HEK293 (cell line): ENCODE results near the gene VAV3.

Experiments used
- MYNN ChIP-seq: fragments of 450-650 bp; formaldehyde crosslinking; IDR thresholded peaks from 2 replicates; pipeline ENCODE4 v1.5.1; 2016; ENCODE audit warnings: missing biosample characterization, missing genetic modification characterization, borderline replicate concordance
- MZF1 ChIP-seq: fragments of 450-650 bp; formaldehyde crosslinking; IDR thresholded peaks from 2 replicates; pipeline ENCODE4 v1.5.1; 2017; ENCODE audit warnings: missing biosample characterization, missing genetic modification characterization, borderline replicate concordance
- OSR2 ChIP-seq: fragments of 450-650 bp; formaldehyde crosslinking; IDR thresholded peaks from 2 replicates; pipeline ENCODE4 v1.5.1; 2016; ENCODE audit warnings: missing biosample characterization, missing genetic modification characterization
- SP3 ChIP-seq: fragments of 450-650 bp; formaldehyde crosslinking; IDR thresholded peaks from 2 replicates; pipeline ENCODE4 v1.5.1; 2016; ENCODE audit warnings: missing biosample characterization, missing genetic modification characterization
- WT1 ChIP-seq: fragments of 450-650 bp; formaldehyde crosslinking; IDR thresholded peaks from 2 replicates; pipeline ENCODE4 v1.5.1; 2016; ENCODE audit warnings: missing biosample characterization, missing genetic modification characterization
- ZBTB21 ChIP-seq: fragments of 450-650 bp; formaldehyde crosslinking; IDR thresholded peaks from 2 replicates; pipeline ENCODE4 v1.5.1; 2017; ENCODE audit warnings: missing biosample characterization, missing genetic modification characterization
- ZFHX2 ChIP-seq: fragments of 450-650 bp; formaldehyde crosslinking; conservative IDR thresholded peaks from 2 replicates; pipeline ENCODE4 v1.5.1; 2016; ENCODE audit warnings: missing biosample characterization, missing genetic modification characterization
- ZNF175 ChIP-seq: fragments of 450-650 bp; formaldehyde crosslinking; IDR thresholded peaks from 2 replicates; pipeline ENCODE4 v1.5.1; 2016; ENCODE audit warnings: missing biosample characterization, missing genetic modification characterization
- ZNF202 ChIP-seq: fragments of 450-650 bp; formaldehyde crosslinking; IDR thresholded peaks from 2 replicates; pipeline ENCODE4 v1.5.1; 2016; ENCODE audit warnings: missing biosample characterization, missing genetic modification characterization, borderline replicate concordance
- ZNF214 ChIP-seq: fragments of 450-650 bp; formaldehyde crosslinking; IDR thresholded peaks from 2 replicates; pipeline ENCODE4 v1.5.1; 2017; ENCODE audit warnings: missing biosample characterization, mild to moderate bottlenecking, missing genetic modification characterization, borderline replicate concordance
- ZNF221 ChIP-seq: fragments of 450-650 bp; formaldehyde crosslinking; IDR thresholded peaks from 2 replicates; pipeline ENCODE4 v1.5.1; 2017; ENCODE audit warnings: missing biosample characterization, missing genetic modification characterization, borderline replicate concordance
- ZNF24 ChIP-seq: fragments of 450-650 bp; formaldehyde crosslinking; IDR thresholded peaks from 2 replicates; pipeline ENCODE4 v1.5.1; 2016; ENCODE audit warnings: missing biosample characterization, missing genetic modification characterization
- ZNF311 ChIP-seq: fragments of 450-650 bp; formaldehyde crosslinking; IDR thresholded peaks from 2 replicates; pipeline ENCODE4 v1.5.1; 2017; ENCODE audit warnings: missing biosample characterization, missing genetic modification characterization, borderline replicate concordance
- ZNF341 ChIP-seq: fragments of 450-650 bp; formaldehyde crosslinking; IDR thresholded peaks from 2 replicates; pipeline ENCODE4; 2016; ENCODE audit warnings: low read depth, missing biosample characterization, missing genetic modification characterization
- ZNF354C ChIP-seq: fragments of 450-650 bp; formaldehyde crosslinking; IDR thresholded peaks from 2 replicates; pipeline ENCODE4 v1.5.1; 2016; ENCODE audit warnings: missing biosample characterization, missing genetic modification characterization, low read depth, borderline replicate concordance
- ZNF362 ChIP-seq: fragments of 450-650 bp; formaldehyde crosslinking; IDR thresholded peaks from 2 replicates; pipeline ENCODE4 v1.5.1; 2016; ENCODE audit warnings: missing biosample characterization, missing genetic modification characterization
- ZNF394 ChIP-seq: fragments of 450-650 bp; formaldehyde crosslinking; IDR thresholded peaks from 2 replicates; pipeline ENCODE4 v1.5.1; 2016; ENCODE audit warnings: missing biosample characterization, missing genetic modification characterization, mild to moderate bottlenecking, moderate library complexity, borderline replicate concordance
- ZNF529 ChIP-seq: fragments of 450-650 bp; formaldehyde crosslinking; IDR thresholded peaks from 2 replicates; pipeline ENCODE4 v1.5.1; 2017; ENCODE audit warnings: missing genetic modification characterization, missing biosample characterization; ENCODE audit not compliant: insufficient replicate concordance
- ZNF621 ChIP-seq: fragments of 450-650 bp; formaldehyde crosslinking; IDR thresholded peaks from 2 replicates; pipeline ENCODE4 v1.5.1; 2017; ENCODE audit warnings: missing biosample characterization, missing genetic modification characterization
- ZNF660 ChIP-seq: fragments of 450-650 bp; IDR thresholded peaks from 2 replicates; pipeline ENCODE4 v1.5.1; 2018; ENCODE audit warnings: missing biosample characterization, mild to moderate bottlenecking, missing genetic modification characterization
- ZNF768 ChIP-seq: fragments of 450-650 bp; formaldehyde crosslinking; IDR thresholded peaks from 2 replicates; pipeline ENCODE4 v1.5.1; 2018; ENCODE audit warnings: missing biosample characterization, mild to moderate bottlenecking, missing genetic modification characterization
- ZNF785 ChIP-seq: fragments of 450-650 bp; formaldehyde crosslinking; IDR thresholded peaks from 2 replicates; pipeline ENCODE4 v1.5.1; 2016; ENCODE audit warnings: missing biosample characterization, missing genetic modification characterization
- ZNF843 ChIP-seq: fragments of 450-650 bp; formaldehyde crosslinking; IDR thresholded peaks from 2 replicates; pipeline ENCODE4 v1.5.1; 2016; ENCODE audit warnings: missing biosample characterization, missing genetic modification characterization
- ZSCAN16 ChIP-seq: fragments of 450-650 bp; formaldehyde crosslinking; IDR thresholded peaks from 2 replicates; pipeline ENCODE4 v1.5.1; 2016; ENCODE audit warnings: missing biosample characterization, missing genetic modification characterization
- ZSCAN23 ChIP-seq: fragments of 450-650 bp; formaldehyde crosslinking; IDR thresholded peaks from 2 replicates; pipeline ENCODE4 v1.5.1; 2016; ENCODE audit warnings: missing biosample characterization, missing genetic modification characterization
- TF ChIP-seq, protein P1 (sequence below): fragments of 450-650 bp; formaldehyde crosslinking; IDR thresholded peaks from 2 replicates; pipeline ENCODE4 v1.5.1; 2016; ENCODE audit warnings: missing biosample characterization, missing genetic modification characterization
- TF ChIP-seq, protein P2 (sequence below): fragments of 450-650 bp; formaldehyde crosslinking; IDR thresholded peaks from 2 replicates; pipeline ENCODE4 v1.5.0; 2017; ENCODE audit warnings: missing biosample characterization, missing genetic modification characterization, borderline replicate concordance
- TF ChIP-seq, protein P3 (sequence below): fragments of 450-650 bp; formaldehyde crosslinking; IDR thresholded peaks from 2 replicates; pipeline ENCODE4 v1.5.1; 2017; ENCODE audit warnings: missing biosample characterization, missing genetic modification characterization
- TF ChIP-seq, protein P4 (sequence below): fragments of 450-650 bp; formaldehyde crosslinking; IDR thresholded peaks from 2 replicates; pipeline ENCODE4 v1.5.1; 2016; ENCODE audit warnings: missing biosample characterization, missing genetic modification characterization
- TF ChIP-seq, protein P5 (sequence below): fragments of 450-650 bp; formaldehyde crosslinking; IDR thresholded peaks from 2 replicates; pipeline ENCODE4 v1.5.1; 2017; ENCODE audit warnings: missing biosample characterization, mild to moderate bottlenecking, missing genetic modification characterization, moderate library complexity

VAV3 gene

GRCh38 chr1:107877092-107877491, 87.9 kb downstream of the VAV3 start (continued):
- TF ChIP-seq, protein P1, sequence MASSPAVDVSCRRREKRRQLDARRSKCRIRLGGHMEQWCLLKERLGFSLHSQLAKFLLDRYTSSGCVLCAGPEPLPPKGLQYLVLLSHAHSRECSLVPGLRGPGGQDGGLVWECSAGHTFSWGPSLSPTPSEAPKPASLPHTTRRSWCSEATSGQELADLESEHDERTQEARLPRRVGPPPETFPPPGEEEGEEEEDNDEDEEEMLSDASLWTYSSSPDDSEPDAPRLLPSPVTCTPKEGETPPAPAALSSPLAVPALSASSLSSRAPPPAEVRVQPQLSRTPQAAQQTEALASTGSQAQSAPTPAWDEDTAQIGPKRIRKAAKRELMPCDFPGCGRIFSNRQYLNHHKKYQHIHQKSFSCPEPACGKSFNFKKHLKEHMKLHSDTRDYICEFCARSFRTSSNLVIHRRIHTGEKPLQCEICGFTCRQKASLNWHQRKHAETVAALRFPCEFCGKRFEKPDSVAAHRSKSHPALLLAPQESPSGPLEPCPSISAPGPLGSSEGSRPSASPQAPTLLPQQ (tag by site-specific recombination) = peak; percentile 36; the same call in 1 of the 2 replicates
- no peak for TF ChIP-seq ZNF221 (tag by site-specific recombination)
- no peak for TF ChIP-seq ZNF354C (tag by site-specific recombination)
- no peak for TF ChIP-seq ZNF529 (tag by site-specific recombination)
- no peak for TF ChIP-seq ZNF768 (tag by site-specific recombination)
- no peak for TF ChIP-seq ZNF175 (tag by site-specific recombination)
- TF ChIP-seq, protein P2, sequence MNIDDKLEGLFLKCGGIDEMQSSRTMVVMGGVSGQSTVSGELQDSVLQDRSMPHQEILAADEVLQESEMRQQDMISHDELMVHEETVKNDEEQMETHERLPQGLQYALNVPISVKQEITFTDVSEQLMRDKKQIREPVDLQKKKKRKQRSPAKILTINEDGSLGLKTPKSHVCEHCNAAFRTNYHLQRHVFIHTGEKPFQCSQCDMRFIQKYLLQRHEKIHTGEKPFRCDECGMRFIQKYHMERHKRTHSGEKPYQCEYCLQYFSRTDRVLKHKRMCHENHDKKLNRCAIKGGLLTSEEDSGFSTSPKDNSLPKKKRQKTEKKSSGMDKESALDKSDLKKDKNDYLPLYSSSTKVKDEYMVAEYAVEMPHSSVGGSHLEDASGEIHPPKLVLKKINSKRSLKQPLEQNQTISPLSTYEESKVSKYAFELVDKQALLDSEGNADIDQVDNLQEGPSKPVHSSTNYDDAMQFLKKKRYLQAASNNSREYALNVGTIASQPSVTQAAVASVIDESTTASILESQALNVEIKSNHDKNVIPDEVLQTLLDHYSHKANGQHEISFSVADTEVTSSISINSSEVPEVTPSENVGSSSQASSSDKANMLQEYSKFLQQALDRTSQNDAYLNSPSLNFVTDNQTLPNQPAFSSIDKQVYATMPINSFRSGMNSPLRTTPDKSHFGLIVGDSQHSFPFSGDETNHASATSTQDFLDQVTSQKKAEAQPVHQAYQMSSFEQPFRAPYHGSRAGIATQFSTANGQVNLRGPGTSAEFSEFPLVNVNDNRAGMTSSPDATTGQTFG (tag by site-specific recombination) = no peak
- TF ChIP-seq ZBTB21 (tag by site-specific recombination) = peak; percentile 50
- peak; percentile 27; the same call in 1 of the 2 replicates for TF ChIP-seq SP3 (tag by site-specific recombination)
- TF ChIP-seq, protein P3, sequence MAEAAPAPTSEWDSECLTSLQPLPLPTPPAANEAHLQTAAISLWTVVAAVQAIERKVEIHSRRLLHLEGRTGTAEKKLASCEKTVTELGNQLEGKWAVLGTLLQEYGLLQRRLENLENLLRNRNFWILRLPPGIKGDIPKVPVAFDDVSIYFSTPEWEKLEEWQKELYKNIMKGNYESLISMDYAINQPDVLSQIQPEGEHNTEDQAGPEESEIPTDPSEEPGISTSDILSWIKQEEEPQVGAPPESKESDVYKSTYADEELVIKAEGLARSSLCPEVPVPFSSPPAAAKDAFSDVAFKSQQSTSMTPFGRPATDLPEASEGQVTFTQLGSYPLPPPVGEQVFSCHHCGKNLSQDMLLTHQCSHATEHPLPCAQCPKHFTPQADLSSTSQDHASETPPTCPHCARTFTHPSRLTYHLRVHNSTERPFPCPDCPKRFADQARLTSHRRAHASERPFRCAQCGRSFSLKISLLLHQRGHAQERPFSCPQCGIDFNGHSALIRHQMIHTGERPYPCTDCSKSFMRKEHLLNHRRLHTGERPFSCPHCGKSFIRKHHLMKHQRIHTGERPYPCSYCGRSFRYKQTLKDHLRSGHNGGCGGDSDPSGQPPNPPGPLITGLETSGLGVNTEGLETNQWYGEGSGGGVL (tag by site-specific recombination) = 0 out of 2 replicates have a peak, but pooled peaks have one; percentile 10
- no peak for TF ChIP-seq ZFHX2 (tag by site-specific recombination)
- TF ChIP-seq ZSCAN23 (tag by site-specific recombination) = peak; percentile 54; the same call in 1 of the 2 replicates
- TF ChIP-seq WT1 = no peak
- 0 out of 2 replicates have a peak, but pooled peaks have one; percentile 32 for TF ChIP-seq MZF1 (tag by site-specific recombination)
- no peak for TF ChIP-seq ZSCAN16 (tag by site-specific recombination)
- no peak for TF ChIP-seq ZNF202 (tag by site-specific recombination)
- TF ChIP-seq ZNF785 = no peak
- no peak for TF ChIP-seq ZNF311 (tag by site-specific recombination)
- no peak for TF ChIP-seq ZNF341 (tag by site-specific recombination)
- peak; percentile 74 for TF ChIP-seq OSR2 (tag by site-specific recombination)
- TF ChIP-seq, protein P4, sequence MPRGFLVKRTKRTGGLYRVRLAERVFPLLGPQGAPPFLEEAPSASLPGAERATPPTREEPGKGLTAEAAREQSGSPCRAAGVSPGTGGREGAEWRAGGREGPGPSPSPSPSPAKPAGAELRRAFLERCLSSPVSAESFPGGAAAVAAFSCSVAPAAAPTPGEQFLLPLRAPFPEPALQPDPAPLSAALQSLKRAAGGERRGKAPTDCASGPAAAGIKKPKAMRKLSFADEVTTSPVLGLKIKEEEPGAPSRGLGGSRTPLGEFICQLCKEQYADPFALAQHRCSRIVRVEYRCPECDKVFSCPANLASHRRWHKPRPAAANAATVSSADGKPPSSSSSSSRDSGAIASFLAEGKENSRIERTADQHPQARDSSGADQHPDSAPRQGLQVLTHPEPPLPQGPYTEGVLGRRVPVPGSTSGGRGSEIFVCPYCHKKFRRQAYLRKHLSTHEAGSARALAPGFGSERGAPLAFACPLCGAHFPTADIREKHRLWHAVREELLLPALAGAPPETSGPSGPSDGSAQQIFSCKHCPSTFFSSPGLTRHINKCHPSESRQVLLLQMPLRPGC (tag by site-specific recombination) = peak; percentile 92
- TF ChIP-seq ZNF362 (tag by site-specific recombination) = no peak
- no peak for TF ChIP-seq ZNF214 (tag by site-specific recombination)
- peak; percentile 64 for TF ChIP-seq ZNF843 (tag by site-specific recombination)
- TF ChIP-seq ZNF621 = no peak
- TF ChIP-seq ZNF660 (tag by site-specific recombination) = no peak
- TF ChIP-seq MYNN (tag by site-specific recombination) = peak; percentile 87
- peak; percentile 79; the same call in 1 of the 2 replicates for TF ChIP-seq ZNF24 (tag by site-specific recombination)
- TF ChIP-seq ZNF394 = peak; percentile 59
- TF ChIP-seq, protein P5, sequence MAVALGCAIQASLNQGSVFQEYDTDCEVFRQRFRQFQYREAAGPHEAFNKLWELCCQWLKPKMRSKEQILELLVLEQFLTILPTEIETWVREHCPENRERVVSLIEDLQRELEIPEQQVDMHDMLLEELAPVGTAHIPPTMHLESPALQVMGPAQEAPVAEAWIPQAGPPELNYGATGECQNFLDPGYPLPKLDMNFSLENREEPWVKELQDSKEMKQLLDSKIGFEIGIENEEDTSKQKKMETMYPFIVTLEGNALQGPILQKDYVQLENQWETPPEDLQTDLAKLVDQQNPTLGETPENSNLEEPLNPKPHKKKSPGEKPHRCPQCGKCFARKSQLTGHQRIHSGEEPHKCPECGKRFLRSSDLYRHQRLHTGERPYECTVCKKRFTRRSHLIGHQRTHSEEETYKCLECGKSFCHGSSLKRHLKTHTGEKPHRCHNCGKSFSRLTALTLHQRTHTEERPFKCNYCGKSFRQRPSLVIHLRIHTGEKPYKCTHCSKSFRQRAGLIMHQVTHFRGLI (tag by site-specific recombination) = no peak
